GM10266 (cell line): ENCODE results near the gene TMEM165.

Experiments used
- DNase-seq: peaks from one replicate; pipeline ENCODE4 v3.0.0; 2012; ENCODE audit errors: extremely low spot score
- CTCF ChIP-seq: IDR thresholded peaks from 2 replicates; pipeline ENCODE4 v1.5.1; 2012; ENCODE audit warnings: mild to moderate bottlenecking, low read depth; ENCODE audit not compliant: control insufficient read depth, insufficient read depth; ENCODE audit errors: missing control alignments

Gene TMEM165

GRCh38 chr4:55386073-55386472 is 9.7 kb upstream of the TMEM165 start:
- TF ChIP-seq CTCF, result no peak
- no peak for DNase-seq

GRCh38 chr4:55386840-55387239 is 8.9 kb upstream of the TMEM165 start:
- TF ChIP-seq CTCF, result no peak
- no peak for DNase-seq

GRCh38 chr4:55393461-55394320 is 2.1 kb upstream of the TMEM165 start:
- DNase-seq, result no peak

GRCh38 chr4:55395218-55395528 is 584 bp upstream of the TMEM165 start:
- DNase-seq, result no peak
- no peak for TF ChIP-seq CTCF

More at GRCh38 chr4:55393461-55394320, 2.1 kb upstream of the TMEM165 start:
- no peak for TF ChIP-seq CTCF

GRCh38 chr4:55396308-55397125 is 760 bp downstream of the TMEM165 start:
- no peak for TF ChIP-seq CTCF
- DNase-seq, result peak; percentile 47

- no peak for DNase-seq
- TF ChIP-seq CTCF, result no peak
Measured at GRCh38 chr4:55397126-55397436, 1.3 kb downstream of the TMEM165 start.
